ENCODE results near the gene PARP15.
"Not testable (repeated sequence)": the region's sequence is repeated elsewhere in the genome, so short reads cannot be mapped to it uniquely, and the experiment has no call there.

PARP15 gene

GRCh38 chr3:122665881-122666280, 88.4 kb downstream of the PARP15 start:
- DNase-seq (ENCODE audit: low read depth in 2 of 2), result no peak

- peak in 1 of 2 donors; percentile 41 for DNase-seq (ENCODE audit: low read depth in 2 of 2)
Observed at GRCh38 chr3:122668930-122669730, 91.7 kb downstream of the PARP15 start.

- DNase-seq (ENCODE audit: low read depth in 2 of 2), result no peak
Observed at GRCh38 chr3:122671553-122671952, 94.1 kb downstream of the PARP15 start.

GRCh38 chr3:122674339-122674738, 96.9 kb downstream of the PARP15 start:
- no peak for DNase-seq (ENCODE audit: low read depth in 2 of 2)

- DNase-seq (ENCODE audit: low read depth in 2 of 2), result no peak
Observed at GRCh38 chr3:122676759-122677158, 99.3 kb downstream of the PARP15 start.

GRCh38 chr3:122677216-122677615, 99.8 kb downstream of the PARP15 start:
- no peak for DNase-seq (ENCODE audit: low read depth in 2 of 2)

GRCh38 chr3:122678506-122678905, 101.1 kb downstream of the PARP15 start:
- DNase-seq (ENCODE audit: low read depth in 2 of 2), result no peak

- peak; percentile 55 to 68 for DNase-seq (ENCODE audit: low read depth in 2 of 2)
Observed at GRCh38 chr3:122679085-122679881, 101.8 kb downstream of the PARP15 start.

- no peak for DNase-seq (ENCODE audit: low read depth in 2 of 2)
Observed at GRCh38 chr3:122679882-122680474, 102.5 kb downstream of the PARP15 start.

- DNase-seq (ENCODE audit: low read depth in 2 of 2), result peak; percentile 41 to 58
Observed at GRCh38 chr3:122680475-122681283, 103.2 kb downstream of the PARP15 start, which contains the start of gene PARP14. Gene PARP14, plus strand, starts transcription at chr3:122680839. Its CDS starts 45 bp downstream, at chr3:122680884.

- no peak for DNase-seq (ENCODE audit: low read depth in 2 of 2)
Observed at GRCh38 chr3:122681284-122681973, 104.0 kb downstream of the PARP15 start.

- no peak for DNase-seq (ENCODE audit: low read depth in 2 of 2)
Observed at GRCh38 chr3:122681974-122682409, 104.5 kb downstream of the PARP15 start.

- DNase-seq (ENCODE audit: low read depth in 2 of 2), result not testable (repeated sequence)
Observed at GRCh38 chr3:122682778-122683411, 105.4 kb downstream of the PARP15 start.

- DNase-seq (ENCODE audit: low read depth in 2 of 2), result no peak
Observed at GRCh38 chr3:122687298-122687697, 109.8 kb downstream of the PARP15 start.

All from stimulated activated CD8-positive, alpha-beta memory T cell treated with anti-CD3 and anti-CD28 coated beads, Interleukin-15, amount 100 ng/mL, for 48 hours (primary cell).